T-helper 1 cell treated with Interleukin-12 subunit alpha and Interleukin-12 subunit beta and Interleukin-4 antibody, amounts not matched to agents 30 μg/mL and 1 μg/mL, for 36 hours (primary cell): Measurements from ENCODE around the gene NECTIN4.

Experiments used
- H3K27ac Mint-ChIP-seq: one replicate; pipeline ENCODE4 v1.8.0; 2021; ENCODE audit warnings: mild to moderate bottlenecking, mixed read lengths
- H3K27me3 Mint-ChIP-seq: one replicate; pipeline ENCODE4 v1.8.0; 2021; ENCODE audit warnings: low read depth, mixed read lengths
- H3K36me3 Mint-ChIP-seq: one replicate; pipeline ENCODE4 v1.8.0; 2021; ENCODE audit warnings: low read depth, mixed read lengths
- H3K4me1 Mint-ChIP-seq: one replicate; pipeline ENCODE4 v1.8.0; 2021; ENCODE audit warnings: low read depth, mixed read lengths
- H3K4me3 Mint-ChIP-seq: one replicate; pipeline ENCODE4 v1.8.0; 2021; ENCODE audit warnings: mild to moderate bottlenecking, moderate library complexity, mixed read lengths
- H3K9me3 Mint-ChIP-seq: one replicate; pipeline ENCODE4 v1.8.0; 2021; ENCODE audit warnings: mixed read lengths

NECTIN4 gene

DNA sequence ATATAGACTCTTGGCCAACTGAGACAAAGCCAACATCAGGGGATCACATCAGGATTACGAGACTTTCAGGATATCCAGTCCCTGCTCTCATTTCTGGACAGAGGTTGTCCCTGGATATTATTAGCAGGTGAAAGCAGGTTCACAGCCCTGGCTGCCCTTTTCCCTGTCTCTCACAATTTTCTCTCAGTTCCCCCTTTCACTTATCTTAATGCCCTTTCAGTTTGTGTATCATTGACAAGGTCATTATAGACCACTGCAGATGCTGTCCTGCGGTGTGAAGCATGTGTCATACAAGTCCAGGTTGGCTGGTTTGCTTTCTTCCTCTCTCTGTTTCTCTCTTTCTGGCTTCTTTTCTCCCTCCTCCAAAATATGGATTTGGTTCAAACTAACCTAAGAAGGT is 6.7 kb upstream of the NECTIN4 start:
- Mint-ChIP-seq H3K4me3 (no peak overlapping the region), H3K9me3 (no peaks in the 10 kb centered on the region), H3K27ac (no peak overlapping the region), H3K27me3 (peaks cover 12% of the 10 kb centered on the region), H3K36me3 (peaks cover 9% of the 10 kb centered on the region), H3K4me1 (peaks cover 44% of the 10 kb centered on the region)

- no peak overlapping the region for H3K27ac Mint-ChIP-seq
- H3K36me3 Mint-ChIP-seq, result peaks cover 8% of the 10 kb centered on the region
- H3K27me3 Mint-ChIP-seq, result peaks cover 12% of the 10 kb centered on the region
- H3K4me1 Mint-ChIP-seq, result peaks cover 51% of the 10 kb centered on the region
- no peaks in the 10 kb centered on the region for H3K9me3 Mint-ChIP-seq
- H3K4me3 Mint-ChIP-seq, result no peak overlapping the region
These were observed 5.9 kb upstream of the NECTIN4 start for GRCh38 chr1:161095230-161095629.

- Mint-ChIP-seq H3K36me3 (peaks cover 3% of the 10 kb centered on the region), H3K4me3 (no peak overlapping the region), H3K27me3 (peaks cover 12% of the 10 kb centered on the region), H3K4me1 (peaks cover 51% of the 10 kb centered on the region), H3K27ac (no peak overlapping the region), H3K9me3 (no peaks in the 10 kb centered on the region)
These were observed 5.1 kb upstream of the NECTIN4 start for GRCh38 chr1:161094481-161094880.

- Mint-ChIP-seq H3K27me3 (peaks cover 8% of the 10 kb centered on the region), H3K4me3 (no peak overlapping the region), H3K36me3 (peaks cover 3% of the 10 kb centered on the region), H3K4me1 (peaks cover 42% of the 10 kb centered on the region), H3K9me3 (no peaks in the 10 kb centered on the region), H3K27ac (peak overlapping the region; percentile 38)
These were observed 3.3 kb upstream of the NECTIN4 start for GRCh38 chr1:161092621-161093028.

DNA sequence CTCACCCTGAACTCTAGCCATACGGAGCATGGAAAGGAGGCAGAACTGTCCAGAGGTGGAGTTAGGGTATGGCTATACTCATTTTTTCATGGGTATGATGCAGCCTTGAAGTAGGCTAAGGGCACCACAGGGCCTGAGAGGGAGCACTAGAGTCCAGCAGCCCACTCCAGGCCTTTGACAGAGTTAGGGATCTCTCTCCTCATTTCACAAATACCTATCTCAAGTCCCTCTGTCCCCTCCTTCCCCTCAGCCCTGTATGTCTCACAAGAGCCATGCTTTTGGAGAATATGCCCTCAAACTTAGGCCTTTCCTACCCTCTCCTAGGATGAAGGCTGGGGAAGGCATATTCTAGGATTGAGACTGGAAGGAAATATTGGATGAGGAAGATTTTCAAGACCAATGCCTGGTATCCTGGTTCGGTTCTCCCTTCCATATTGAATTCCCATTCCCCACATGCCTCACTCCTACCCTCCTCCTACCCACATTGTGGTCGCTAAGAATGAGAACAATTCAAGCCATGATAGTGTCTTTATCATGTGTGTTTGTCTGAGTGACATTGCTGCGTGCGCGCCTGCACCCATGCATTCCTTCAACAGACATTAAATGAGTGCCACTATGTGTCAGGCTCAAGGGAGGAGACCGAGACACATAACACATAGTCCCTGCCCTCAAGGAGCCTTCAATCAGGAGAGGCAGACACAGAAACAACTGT is 2.6 kb upstream of the NECTIN4 start:
- H3K27me3 Mint-ChIP-seq, result peaks cover 5% of the 10 kb centered on the region
- H3K36me3 Mint-ChIP-seq, result no peaks in the 10 kb centered on the region
- H3K4me1 Mint-ChIP-seq, result peaks cover 38% of the 10 kb centered on the region
- no peaks in the 10 kb centered on the region for H3K9me3 Mint-ChIP-seq
- no peak overlapping the region for H3K27ac Mint-ChIP-seq
- no peak overlapping the region for H3K4me3 Mint-ChIP-seq

DNA sequence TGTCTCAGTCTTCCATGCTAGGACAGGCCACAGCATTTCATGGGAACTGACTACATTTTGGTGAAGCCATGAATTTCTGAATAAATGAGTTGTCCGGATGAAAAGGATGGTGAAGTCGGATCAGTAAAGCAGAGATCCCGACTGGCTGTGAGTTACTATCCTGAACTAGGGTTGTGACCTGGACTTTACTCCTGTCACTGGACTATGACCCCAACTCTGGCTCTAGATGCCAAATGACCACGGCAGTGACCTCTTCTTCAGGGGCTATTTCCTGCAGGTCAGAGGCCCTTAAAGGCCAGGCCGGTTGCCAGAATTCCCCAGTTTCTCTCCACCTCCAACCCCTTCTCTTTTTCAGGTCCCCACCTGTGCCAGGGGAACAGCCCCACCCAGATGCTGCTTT is 1.7 kb upstream of the NECTIN4 start:
- no peak overlapping the region for H3K4me3 Mint-ChIP-seq
- no peaks in the 10 kb centered on the region for H3K36me3 Mint-ChIP-seq
- H3K4me1 Mint-ChIP-seq, result peaks cover 30% of the 10 kb centered on the region
- no peak overlapping the region for H3K27ac Mint-ChIP-seq
- H3K9me3 Mint-ChIP-seq, result no peaks in the 10 kb centered on the region
- peaks cover 5% of the 10 kb centered on the region for H3K27me3 Mint-ChIP-seq

DNA sequence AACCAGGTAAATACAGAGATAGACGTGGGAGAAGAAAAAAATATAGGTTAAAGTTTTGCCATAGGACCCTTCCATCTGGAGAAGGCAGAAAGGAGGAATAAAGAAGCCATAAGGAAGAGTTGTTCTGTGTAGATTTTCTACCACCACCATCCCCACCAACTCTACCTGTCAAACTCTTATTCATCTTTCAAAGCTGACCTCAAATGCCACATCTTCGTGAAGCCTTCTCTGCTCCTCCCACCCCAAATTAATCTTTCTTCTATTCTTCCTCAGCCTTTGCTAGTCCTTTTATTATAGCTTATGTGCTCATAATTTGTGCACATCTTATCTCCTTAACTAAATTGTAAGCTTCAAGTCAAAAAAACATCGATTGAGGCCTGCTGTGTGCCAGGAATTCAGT is 1.3 kb upstream of the NECTIN4 start:
- no peak overlapping the region for H3K4me3 Mint-ChIP-seq
- H3K36me3 Mint-ChIP-seq, result no peaks in the 10 kb centered on the region
- H3K9me3 Mint-ChIP-seq, result no peaks in the 10 kb centered on the region
- H3K27me3 Mint-ChIP-seq, result peaks cover 5% of the 10 kb centered on the region
- peaks cover 30% of the 10 kb centered on the region for H3K4me1 Mint-ChIP-seq
- H3K27ac Mint-ChIP-seq, result no peak overlapping the region

- no peak overlapping the region for H3K4me3 Mint-ChIP-seq
These were observed 580 bp upstream of the NECTIN4 start for GRCh38 chr1:161089938-161090337.

DNA sequence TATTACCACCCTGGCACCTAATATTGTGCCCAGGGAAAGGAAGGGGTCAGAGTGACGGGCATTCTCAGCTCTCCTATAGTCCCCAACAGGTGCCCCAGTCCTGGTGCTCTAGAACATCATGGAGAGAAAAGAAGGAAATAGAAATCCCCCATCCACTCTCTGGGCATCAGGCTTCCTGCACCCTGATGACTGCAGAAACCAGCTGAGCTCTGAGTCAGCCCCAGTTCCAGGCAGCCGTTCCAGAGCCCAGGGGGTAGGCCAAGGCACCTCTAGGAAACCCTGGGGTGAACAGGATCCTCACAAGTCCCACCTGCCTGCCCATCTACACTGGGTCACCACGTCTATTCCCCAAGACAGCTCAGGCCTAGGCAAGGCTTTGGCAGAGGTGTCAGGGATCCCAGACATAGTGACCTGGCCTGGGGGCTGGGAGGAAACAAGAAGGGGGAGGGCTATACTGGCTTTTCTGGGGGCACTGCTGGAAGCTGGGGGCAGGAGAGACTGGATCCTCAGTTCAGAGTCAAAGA is 709 bp downstream of the NECTIN4 start:
- H3K27me3 Mint-ChIP-seq, result no peaks in the 10 kb centered on the region
- no peaks in the 10 kb centered on the region for H3K9me3 Mint-ChIP-seq
- peaks cover 23% of the 10 kb centered on the region for H3K4me1 Mint-ChIP-seq
- H3K4me3 Mint-ChIP-seq, result no peak overlapping the region
- H3K36me3 Mint-ChIP-seq, result no peaks in the 10 kb centered on the region
- no peak overlapping the region for H3K27ac Mint-ChIP-seq

More at GRCh38 chr1:161089938-161090337, 580 bp upstream of the NECTIN4 start:
- no peaks in the 10 kb centered on the region for H3K9me3 Mint-ChIP-seq
- H3K27me3 Mint-ChIP-seq, result peaks cover 4% of the 10 kb centered on the region
- peaks cover 26% of the 10 kb centered on the region for H3K4me1 Mint-ChIP-seq
- H3K27ac Mint-ChIP-seq, result no peak overlapping the region
- H3K36me3 Mint-ChIP-seq, result no peaks in the 10 kb centered on the region

- no peak overlapping the region for H3K4me3 Mint-ChIP-seq
- H3K9me3 Mint-ChIP-seq, result no peaks in the 10 kb centered on the region
- H3K27ac Mint-ChIP-seq, result no peak overlapping the region
- peaks cover 9% of the 10 kb centered on the region for H3K4me1 Mint-ChIP-seq
- H3K27me3 Mint-ChIP-seq, result no peaks in the 10 kb centered on the region
- H3K36me3 Mint-ChIP-seq, result no peaks in the 10 kb centered on the region
These were observed 2.9 kb downstream of the NECTIN4 start for GRCh38 chr1:161086457-161086856.

DNA sequence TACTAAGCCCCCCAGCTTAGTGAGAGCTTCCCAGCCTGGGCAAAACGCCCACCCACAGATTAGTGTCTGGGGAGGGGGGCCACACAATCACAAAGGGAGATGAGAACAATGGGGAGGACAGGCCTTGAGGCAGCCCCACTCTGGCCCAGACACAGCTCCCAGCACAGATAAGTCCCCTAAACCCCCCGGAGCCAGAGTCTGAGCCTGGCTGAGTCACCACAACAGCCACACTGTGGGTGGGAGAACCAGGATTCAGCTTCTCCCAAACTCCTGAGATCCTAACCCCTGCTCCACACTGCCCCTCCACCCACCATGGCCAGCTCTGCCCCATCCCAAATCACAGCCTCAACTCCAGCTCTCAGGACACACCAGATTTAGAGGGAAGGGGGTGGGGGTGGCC is 4.2 kb downstream of the NECTIN4 start:
- Mint-ChIP-seq H3K27me3 (no peaks in the 10 kb centered on the region), H3K27ac (no peak overlapping the region), H3K4me1 (peaks cover 4% of the 10 kb centered on the region), H3K36me3 (no peaks in the 10 kb centered on the region), H3K4me3 (no peak overlapping the region), H3K9me3 (no peaks in the 10 kb centered on the region)

DNA sequence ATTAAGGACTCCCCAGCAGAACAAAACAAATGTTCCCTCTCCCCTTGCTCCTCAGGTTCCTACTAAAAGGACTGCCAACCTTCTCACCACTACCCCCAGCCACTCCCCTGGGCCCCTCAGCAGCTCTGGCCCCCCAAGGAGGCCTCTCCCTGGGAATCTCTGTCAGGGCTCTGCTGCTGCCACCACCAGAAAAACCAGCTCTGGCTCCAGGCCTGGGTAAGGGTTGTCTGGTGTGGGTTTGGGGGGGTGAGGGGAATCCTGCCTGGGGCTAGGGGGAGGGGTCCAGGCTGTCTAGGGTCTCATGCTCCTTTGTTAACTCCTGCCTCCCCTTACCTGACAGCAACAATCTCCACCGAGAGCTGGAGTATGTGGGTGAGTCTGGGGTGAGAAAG is 4.8 kb downstream of the NECTIN4 start:
- no peaks in the 10 kb centered on the region for H3K9me3 Mint-ChIP-seq
- no peaks in the 10 kb centered on the region for H3K27me3 Mint-ChIP-seq
- H3K4me1 Mint-ChIP-seq, result peaks cover 4% of the 10 kb centered on the region
- H3K27ac Mint-ChIP-seq, result no peak overlapping the region
- H3K36me3 Mint-ChIP-seq, result no peaks in the 10 kb centered on the region
- H3K4me3 Mint-ChIP-seq, result no peak overlapping the region

DNA sequence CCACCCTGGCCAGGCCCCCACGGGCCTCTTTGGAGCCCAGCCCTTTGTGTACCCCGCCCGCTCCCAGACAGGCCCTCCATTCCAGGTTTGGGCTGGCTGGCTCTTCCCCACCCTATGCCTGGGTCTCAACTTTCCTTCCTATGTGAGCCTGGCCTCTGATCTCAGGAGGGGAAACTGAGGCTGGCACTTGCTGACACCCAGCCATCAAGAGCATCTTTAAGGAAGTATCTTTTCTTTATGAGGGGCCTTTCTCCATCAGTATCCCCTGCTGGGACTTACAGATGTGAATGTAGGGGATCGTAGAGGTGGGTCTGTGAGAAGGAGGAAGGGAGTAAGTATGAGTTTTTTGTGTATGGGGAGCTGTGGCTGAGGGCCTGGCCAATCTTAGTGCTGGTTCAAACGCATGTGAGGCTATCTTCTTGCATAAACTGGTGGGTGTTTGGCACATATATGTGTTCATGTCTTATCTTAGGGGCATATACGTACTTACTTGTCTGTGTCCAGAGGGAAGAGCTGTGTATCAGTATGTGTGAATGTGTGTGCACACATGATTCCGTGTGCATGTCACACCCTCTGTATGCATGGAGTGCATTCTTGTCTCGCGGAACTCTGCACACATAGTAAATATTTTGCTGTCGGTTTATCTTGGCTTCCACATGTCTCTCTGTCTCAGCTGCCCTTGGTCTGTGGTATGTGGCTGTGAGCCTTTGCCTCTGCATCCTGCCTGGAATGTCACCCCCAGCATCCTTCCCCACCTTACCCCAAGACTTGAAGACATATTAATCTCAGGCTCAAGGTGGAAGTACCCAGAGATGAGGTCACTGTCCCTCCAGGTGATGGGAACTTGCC is 5.4 kb downstream of the NECTIN4 start:
- no peaks in the 10 kb centered on the region for H3K36me3 Mint-ChIP-seq
- H3K4me3 Mint-ChIP-seq, result no peak overlapping the region
- no peaks in the 10 kb centered on the region for H3K9me3 Mint-ChIP-seq
- no peak overlapping the region for H3K27ac Mint-ChIP-seq
- peaks cover 4% of the 10 kb centered on the region for H3K4me1 Mint-ChIP-seq
- H3K27me3 Mint-ChIP-seq, result no peaks in the 10 kb centered on the region

- H3K27ac Mint-ChIP-seq, result no peak overlapping the region
- H3K36me3 Mint-ChIP-seq, result no peaks in the 10 kb centered on the region
- no peaks in the 10 kb centered on the region for H3K27me3 Mint-ChIP-seq
- H3K4me1 Mint-ChIP-seq, result peaks cover 4% of the 10 kb centered on the region
- H3K9me3 Mint-ChIP-seq, result no peaks in the 10 kb centered on the region
- H3K4me3 Mint-ChIP-seq, result no peak overlapping the region
These were observed 6.2 kb downstream of the NECTIN4 start for GRCh38 chr1:161082996-161083747.
